HG02884 (cell line): ENCODE measurements around the gene SFSWAP.
A peak's percentile ranks its signal among the peaks of the same experiment; 100 is the strongest.
"Not testable (repeated sequence)": the region's sequence is repeated elsewhere in the genome, so short reads cannot be mapped to it uniquely, and the experiment has no call there.

ENCODE experiments used
- ATAC-seq: cut with Tn5 transposase; IDR thresholded peaks from one replicate; pipeline ENCODE4 v1.9.1; 2021; ENCODE audit warnings: mild to moderate bottlenecking, moderate library complexity; ENCODE audit not compliant: unreplicated experiment

Gene SFSWAP

DNA sequence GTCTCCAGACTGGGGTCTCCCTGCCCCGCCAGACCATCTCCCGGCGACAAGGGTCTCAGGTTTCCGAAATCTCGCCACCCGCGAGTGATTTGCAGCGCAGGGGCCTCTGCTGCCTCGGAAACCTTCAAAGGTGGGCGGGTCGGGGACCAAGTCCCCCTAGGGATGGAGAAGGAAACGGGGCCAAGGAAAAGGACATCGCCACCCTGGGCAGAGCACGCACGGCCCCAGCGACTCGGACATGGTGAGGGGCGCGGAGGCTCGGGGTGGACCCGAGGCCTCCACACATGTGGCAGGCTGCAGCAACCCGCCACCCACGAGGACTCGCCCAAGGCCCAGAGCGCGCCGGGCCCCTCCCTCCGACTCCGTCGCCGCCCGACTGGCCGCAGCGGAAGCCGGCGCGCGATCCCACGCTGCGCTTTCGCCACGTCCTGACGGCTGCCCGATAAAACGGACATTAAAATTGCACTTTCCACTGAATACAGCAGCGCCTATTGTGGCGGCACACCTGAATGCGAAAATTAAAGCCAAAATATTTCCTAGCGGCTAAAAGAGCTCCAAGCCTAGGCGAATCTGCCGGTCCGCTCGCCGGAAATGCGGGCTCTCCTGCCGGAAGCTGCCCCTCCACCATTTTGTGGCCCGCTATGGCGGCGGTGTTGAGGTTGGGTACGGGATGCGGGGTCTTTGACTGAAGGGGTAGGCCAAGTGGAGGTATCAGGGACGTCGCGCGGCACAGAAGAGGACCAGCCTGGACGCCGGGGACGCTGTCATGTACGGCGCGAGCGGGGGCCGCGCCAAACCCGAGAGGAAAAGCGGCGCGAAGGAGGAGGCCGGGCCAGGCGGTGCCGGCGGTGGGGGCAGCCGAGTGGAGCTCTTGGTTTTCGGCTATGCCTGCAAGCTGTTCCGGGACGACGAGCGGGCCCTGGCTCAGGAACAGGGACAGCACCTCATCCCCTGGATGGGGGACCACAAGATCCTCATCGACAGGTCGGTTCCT, at the start of gene SFSWAP:
TSS of gene SFSWAP (plus strand) at position 627 of the 994 bp plus-strand sequence. CDS start at position 767, 140 bp downstream.
- ATAC-seq: peak; percentile 89

DNA sequence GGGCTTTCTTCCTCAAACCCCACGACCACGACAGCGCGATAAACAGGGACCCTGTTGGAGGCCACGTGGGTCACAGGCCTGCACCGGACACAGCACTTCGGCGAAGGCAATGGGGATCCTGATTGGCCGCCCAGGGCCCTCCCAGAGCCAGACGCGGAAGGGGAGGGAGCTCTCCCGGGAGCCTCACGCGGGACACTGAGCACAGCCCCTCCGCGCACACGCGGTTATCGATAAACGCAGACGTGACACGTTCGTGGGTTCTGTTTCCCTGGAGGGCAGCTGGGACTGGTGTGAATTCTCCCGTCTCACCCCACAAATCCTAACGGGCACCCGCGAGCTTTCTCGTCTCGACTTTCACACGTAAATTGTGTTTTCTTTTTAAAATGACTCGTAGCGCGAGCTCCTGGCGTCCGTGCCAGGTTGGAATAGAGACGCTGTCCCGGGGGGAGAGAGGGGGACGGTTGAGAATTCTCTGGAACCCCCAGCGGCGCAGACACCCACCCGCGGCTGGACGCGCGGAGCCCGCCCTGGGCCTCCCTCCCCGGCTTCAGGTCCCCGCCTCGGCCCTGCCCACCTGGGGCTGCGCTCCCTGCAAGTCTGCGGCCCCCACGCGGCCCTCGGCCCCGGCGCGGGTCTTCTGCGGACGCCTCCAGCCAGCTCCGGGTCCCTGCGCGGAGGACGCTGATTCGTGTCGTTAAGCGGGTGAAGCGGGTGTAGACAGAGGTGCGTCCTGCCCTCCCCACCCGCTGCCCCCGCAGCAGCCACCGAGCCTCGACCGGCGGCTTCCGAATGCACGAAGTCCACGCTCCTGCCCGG, 49.5 kb upstream of the SFSWAP start:
- not testable (repeated sequence) for ATAC-seq

DNA sequence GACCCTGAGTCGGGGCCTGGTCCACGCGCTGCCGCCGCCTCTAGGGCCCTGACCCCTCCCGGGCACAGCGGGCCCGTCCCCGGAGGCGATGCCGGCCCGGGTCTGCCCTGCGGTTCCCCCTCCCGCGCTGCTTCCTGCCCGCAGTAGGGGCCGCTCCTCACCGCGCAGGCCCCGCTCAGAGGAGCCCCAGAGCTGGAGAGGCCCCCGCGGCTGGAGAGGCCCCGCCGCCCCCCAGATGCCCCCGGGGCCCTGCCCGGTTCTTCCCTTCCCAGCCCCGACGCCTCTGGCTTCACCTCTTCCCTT, 49.0 kb upstream of the SFSWAP start:
- not testable (repeated sequence) for ATAC-seq

DNA sequence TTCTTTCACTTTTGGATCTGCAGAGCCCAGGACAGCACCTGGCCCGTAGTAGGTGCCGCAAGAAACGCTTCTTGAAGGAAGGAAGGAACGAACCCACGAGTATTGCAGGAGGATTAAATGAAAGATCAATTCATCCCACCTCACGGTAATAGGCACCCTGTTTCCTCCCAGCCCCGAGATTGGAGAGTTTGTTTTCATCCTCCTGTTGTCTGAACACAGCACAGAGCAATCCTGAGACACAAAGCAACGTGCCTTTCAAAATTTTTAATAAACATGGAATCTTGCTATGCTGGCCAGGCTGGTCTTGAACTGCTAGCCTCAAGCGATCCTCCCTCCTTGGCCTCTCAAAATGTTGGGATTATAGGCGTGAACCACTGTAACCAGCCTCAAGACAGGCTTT, 48.5 kb upstream of the SFSWAP start:
- ATAC-seq: not testable (repeated sequence)

DNA sequence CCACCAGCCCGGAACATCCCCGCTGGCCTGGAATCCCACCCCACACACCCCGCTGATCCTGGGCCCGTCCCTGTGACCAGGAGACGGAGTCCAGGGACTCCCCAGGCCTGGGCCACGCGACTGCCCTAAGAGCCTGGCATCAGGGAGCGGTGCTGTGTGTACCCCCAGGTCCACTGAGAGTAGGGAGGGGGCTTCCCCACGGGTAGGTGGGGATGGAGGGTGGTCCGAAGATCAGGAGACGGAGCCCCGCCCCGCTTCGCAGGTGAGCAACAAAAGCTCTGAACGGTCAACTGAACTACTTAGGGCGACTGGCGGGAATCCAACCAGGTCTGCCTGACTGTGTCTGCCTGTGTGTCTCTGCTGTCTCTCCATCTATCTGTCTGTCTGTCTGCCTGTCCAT, 45.2 kb upstream of the SFSWAP start:
- not testable (repeated sequence) for ATAC-seq

DNA sequence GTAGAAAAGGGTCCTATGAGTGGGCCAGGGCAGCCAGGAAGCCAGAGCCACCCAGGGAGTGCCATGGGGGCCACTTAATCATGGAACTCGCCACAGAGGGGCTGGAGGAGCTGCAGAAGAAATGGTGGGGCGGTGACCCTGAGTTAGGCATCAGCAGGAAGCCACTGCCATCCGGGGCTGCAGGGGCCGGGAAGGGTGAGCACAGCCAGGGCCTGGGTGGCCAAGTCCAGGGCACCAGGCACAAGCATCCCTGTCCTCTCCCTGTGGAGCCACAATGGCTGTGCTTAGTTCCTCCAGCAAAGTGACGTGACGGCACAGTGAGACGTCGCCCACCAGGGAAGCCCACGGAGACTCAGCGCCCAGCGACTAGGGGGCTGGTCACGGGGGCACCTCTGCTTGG, 44.4 kb upstream of the SFSWAP start:
- ATAC-seq: not testable (repeated sequence)

DNA sequence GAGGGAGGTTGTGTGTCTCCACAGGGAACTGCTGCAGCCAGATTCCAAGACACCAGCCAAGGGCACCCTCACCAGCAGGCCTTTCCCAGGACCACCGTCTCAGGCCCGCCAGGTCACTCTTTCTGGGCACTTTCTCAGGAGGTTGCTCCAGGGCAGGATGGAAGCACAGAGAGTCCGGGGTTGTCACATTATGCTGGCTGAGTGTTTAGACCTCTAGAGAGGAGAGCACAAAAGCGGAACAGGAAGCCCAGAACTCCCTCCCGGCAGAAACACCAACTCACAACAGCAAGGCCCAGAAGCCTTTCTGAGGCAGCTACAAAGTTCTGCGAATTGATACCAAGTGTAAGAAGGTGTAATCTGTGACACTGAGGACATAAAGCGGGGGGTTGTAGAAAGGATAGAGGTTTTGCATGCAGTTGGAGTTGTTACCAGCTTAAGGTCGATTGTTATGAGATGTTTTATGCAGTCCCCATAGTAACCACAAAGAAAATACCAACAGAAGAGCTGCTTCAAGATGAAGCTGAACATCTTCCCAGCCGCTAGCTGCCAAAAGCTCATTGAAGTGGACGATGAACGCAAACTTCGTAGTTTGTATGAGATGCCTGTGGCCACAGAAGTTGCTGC, 43.8 kb upstream of the SFSWAP start:
- not testable (repeated sequence) for ATAC-seq

DNA sequence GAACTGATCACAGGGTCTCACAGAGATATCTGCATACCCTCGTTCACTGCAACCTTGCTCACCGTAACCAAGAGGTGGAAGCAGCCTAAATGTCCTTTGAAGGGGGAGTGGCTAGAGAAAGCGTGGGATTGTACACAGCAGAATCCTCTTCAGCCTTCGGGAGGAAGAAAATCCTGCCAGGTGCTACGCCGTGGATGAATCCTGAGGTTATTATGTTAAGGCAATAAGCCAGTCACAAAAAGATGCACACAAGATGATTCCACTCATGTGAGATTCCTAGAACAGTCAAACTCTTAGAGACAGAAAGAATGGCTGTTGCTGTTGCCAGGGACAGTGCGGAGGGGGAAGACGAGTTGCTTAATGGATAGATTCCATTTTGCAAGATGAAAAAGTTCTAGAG, 39.6 kb upstream of the SFSWAP start:
- no peak for ATAC-seq

DNA sequence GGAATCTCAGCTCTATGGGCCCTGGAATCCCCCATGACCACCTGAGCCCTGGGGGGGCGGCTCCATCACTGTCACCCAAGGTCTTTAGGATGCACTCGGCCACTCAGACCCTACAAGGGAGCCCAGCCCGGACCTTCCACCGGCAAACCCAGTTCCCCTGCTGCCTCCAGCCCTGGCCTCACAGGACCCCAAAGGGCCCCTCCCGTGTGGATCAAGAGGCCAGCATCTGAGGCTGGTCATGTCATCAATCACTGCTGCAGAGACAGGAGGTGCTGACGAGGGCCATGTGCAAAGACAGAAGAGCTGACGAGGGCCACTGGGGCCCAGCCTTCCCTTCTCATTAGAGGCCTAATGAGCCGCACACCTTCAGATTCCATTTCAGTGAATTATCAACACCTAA, 39.0 kb upstream of the SFSWAP start:
- ATAC-seq: no peak

DNA sequence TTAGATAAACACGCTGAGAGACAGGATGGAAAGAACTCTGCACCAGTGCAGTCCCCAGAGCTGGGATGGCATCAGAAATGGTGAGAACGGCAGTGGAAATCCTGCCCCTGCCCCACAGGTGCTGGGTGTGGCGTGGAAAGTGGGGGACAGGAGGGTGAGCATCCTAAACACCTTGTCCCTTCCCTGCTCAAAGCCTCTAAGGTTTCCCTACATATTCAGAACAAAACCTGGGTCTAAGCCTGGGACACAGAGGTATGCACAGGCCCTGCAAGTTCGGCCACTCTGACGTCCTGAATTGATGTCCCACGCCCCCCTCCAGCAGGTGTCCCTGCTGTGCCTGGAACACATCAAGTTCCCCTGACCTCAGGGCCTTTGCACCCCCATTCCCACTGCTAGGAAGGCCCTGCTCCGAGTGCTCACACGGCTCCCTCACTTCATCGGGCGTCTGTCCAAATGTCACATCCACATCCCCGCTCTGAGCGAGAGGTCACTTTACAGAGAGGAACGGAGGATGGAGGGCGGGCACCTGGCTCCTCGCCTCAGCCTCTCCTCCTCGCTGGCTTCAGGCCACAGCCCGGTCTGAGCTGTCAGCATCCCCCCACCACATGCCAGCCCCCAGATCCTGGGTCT, 38.5 kb upstream of the SFSWAP start:
- ATAC-seq: no peak

DNA sequence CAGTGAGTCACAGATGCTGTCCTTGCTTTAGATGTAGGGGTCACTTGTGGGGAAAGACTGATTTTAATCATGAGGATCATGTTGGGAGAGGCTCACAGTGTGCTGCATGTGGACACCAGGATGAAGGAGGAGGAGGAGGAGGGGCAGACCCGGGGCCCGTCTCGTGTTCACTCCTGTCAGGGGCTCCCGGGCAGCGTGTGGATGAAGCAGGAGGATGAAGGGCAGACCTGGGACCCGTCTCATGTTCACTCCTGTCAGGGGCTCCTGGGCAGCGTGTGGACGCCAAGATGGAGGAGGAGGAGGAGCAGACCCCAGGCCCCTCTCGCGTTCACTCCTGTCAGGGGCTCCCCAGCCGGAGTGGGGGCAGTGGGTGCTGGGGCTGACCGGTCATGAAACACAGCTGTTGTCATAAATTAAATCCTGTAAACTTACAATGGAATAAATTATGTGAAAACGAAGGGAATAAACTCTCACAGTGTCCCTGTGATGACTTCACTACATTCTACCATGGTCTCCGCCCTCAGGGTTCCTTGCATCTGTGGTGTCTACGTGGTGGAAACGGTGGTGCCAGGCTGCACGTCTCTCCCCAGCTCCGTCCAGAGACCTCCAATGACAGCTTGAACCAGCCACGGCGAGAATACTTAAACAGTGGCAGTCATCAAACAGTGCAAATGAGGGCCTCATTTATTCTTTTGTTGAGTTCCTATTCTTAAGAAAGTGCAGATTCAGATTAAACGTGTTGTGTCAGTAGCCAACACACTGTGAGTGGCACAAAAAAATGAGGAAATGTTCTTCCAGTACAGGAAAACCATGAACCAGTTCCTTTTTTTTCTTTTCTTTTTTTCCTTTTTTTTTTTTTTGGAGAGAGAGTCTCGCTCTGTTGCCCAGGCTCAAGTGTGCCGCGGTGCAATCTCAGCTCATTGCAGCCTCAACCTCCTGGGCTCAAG, 37.7 kb upstream of the SFSWAP start:
- ATAC-seq: no peak

DNA sequence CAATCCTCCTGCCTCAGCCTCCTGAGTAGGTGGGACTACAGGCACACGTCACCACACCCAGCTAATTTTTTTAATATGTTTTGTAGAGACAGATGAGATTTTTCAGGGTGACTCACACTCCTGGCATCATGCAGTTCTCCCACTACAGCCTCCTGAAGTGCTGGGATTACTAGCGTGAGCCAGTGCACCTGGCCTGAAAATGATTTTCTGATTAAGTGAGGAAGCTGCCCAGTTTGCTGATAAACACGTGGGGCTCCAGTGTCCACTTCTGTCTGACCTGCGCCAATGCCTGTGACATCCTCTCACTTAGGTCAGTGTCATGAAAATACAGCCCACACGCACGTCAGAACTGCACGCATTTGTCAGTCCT, 37.0 kb upstream of the SFSWAP start:
- no peak for ATAC-seq

DNA sequence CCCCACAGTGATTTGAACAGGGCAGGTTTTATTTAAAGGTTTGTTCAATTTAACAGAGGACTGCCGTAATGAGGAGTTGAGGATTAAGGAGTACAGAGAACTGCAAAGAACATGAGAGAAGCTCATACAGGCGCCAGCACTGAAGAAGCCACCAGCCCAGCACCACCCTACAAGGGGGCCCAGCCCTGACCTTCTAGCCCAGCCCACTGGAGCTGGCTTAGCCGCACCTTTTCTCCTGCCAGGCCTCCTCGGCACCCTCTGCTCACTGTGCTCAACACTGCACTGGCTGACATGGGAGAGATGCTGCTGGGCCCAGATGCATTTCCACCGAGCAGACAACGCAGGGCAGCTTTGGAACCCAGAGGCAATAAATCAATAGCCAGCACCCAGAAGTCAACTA, 36.5 kb upstream of the SFSWAP start:
- no peak for ATAC-seq

DNA sequence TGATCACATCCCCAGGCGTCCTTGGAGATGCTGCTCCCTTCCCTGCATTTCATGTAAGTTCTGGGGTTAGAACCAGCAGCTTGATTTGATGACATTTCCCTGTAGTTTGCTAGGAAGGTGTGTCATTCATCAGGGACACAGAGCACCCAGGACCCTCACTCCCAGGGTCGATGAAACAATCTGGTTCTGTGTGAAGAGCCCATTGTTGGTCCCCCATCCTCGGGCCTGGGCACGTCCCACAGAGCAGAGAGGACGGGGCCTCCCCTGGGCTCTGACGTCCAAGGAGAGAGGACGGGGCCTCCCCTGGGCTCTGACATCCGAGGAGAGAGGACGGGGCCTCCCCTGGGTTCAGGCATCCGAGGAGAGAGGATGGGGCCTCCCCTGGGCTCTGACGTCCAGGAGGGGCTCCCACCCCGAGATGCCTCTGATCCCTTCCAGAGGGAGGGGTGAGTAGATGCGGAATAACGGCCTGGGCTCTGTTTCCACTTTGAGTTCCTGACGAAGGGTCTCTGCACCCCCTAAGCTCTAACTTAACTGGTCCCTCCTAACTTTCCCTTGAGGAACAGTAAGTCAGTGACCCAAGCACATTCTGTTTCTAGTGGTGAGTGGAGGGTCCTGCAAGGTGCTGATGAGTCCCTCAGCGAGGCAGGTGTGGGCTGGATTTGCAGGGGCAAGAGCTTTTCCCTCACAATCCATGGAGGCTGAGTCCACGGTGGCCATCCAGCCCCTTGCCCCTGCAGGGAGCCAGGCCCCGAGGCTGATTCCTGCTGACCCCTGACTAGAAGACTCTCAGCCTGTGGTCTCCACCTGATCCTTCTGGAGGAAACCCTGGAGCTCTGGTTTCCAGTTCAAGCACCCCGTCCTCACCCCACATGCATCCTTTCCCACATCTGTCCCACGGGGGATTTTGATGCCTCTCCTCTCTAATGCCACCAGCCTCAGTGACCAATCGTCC, 35.5 kb upstream of the SFSWAP start:
- ATAC-seq: no peak

DNA sequence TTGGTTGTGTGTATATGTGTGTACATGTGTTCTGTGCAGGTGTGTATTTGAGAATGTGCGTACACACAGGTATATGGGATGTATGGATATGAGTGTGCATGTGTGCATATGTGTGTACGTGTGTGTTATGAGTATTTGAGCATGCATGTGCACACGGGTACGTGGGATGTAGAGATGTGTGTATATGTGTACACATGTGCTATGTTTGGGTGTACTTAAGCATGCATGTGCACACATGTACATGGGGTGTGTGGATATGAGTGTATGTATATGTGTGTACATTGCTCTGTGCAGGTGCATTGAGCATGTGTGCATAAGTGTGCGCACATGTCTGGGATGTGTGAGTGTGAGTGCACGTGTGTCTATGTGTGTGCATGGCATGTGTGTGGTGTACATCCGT, 34.3 kb upstream of the SFSWAP start:
- ATAC-seq: no peak

DNA sequence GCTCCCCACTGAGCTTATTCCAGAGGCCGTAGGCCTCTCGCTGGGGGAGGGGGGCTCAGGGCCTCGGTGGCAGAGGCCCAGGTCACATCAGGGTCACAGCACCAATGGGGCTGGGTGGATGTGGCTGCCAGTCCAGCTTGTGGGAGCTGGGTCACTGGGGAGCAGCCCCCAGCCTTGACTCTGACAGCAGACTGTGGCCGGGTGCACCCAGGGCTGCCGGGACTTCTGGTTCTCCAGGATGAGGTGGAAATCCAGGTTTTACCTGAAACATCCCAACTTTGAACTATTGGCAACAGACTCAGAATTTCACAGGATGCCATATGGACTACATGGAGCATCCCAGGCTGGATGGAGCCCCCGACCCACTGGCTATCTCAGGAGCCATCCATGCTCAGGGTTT, 33.8 kb upstream of the SFSWAP start:
- not testable (repeated sequence) for ATAC-seq

DNA sequence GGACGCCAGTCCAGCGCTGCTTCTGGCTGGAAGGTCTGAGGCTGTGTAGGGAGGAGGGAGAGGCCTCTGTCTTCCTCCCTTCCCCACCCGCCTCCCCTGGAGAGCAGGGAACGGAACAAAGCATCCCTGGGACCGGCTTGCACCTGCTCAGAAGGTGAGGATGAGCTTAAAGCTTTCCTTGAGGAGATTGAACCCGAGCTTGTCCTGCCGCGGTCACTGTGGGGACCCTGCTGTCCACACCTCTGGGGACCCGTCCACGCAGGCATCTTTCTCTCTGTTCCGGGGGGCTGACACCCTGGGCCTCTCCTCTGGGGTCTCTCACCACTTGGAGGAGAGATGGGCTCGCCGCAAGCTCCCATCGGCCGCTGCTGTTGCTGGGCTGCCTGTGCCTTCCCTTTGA, 33.2 kb upstream of the SFSWAP start:
- ATAC-seq: no peak

DNA sequence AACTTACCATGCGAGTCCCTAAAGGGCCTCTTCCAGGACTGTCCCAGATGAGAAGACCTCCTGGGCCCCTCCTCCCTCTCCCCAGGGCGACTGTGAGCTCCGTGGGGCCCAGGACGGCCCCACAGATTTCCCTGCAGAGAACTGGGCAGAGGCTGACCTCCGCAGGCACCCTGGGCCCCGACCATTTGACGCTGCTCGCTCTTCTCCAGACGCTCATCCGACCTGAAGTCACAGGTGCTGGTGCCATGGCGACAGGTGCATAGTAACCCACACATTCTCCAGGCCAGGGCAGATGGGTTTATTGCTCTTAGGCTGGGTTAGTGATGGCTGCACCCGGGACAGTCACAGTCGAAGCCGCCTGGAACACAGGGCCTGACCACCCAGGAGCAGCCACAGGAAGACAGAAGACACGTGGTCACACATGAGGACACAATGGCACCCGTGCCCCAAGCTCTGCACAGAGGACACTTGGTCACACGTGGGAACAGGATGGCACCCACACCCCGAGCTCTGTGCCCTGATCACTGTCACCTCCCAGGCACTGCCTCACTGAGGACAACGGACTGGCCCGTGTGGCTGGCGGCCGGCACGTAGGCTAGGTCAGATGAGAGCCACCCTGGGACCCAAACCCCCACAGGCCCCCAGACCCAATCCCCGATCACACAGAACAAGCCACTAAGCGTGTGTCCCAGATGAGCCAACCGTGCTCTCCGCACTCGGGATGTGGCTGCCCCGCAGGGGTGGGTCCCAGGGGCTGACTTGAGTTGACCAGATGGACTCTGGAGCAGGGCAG, 32.3 kb upstream of the SFSWAP start:
- not testable (repeated sequence) for ATAC-seq
